Activated effector memory CD4-positive, alpha-beta T cell treated with Interleukin-2 at 50 U/mL for 16 hours (primary cell): ENCODE results near the gene TAPBP.

Experiments
- DNase-seq: peaks from one replicate; pipeline ENCODE4 v3.0.0-alpha.2; 2020

Gene TAPBP

GRCh38 chr6:33318426-33319073 is 4.7 kb upstream of the TAPBP start:
- no peak for DNase-seq

DNA sequence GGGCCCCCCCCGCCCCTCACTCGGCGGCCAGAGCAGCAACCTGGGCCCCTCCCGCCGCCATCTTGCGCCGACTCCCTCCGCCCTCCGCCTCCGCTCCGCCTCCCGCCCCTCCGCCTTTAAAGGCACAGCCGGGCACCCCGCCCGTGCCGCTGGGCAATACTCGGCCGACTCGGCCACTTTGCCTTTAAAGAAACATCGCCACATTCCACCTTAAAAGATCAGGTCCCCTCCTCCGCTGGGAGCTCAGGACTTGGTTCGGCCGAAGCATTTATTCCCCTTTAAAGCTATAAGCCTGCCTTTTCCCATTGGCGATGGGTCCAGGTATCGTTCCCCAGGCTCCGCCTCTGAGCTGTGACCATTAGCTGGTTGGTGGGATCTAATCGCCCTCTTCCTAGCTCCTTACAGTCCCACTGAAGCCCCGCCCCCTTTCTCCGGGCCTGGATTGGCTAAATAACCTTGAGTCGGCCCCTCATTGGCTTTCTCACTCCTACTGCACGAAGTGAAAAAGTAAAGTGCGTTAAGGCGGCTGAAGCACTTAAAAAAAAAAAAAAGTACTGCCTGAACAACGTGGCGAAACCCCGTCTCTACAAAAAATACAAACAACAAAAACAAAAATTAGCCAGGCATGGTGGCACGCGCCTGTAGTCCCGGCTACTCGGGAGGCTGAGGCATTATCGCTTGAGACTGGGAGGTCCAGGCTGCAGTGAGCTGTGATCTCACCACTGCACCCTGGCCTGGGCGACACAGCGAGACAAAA is 4.0 kb upstream of the TAPBP start, which contains the start of gene ZBTB22:
Gene ZBTB22 (minus strand): TSS at position 76 of the 757 bp plus-strand sequence. CDS start 828 bp downstream, outside the sequence.
- peak; percentile 93 for DNase-seq

- DNase-seq, result no peak
Observed at GRCh38 chr6:33317419-33317668, 3.5 kb upstream of the TAPBP start.

DNA sequence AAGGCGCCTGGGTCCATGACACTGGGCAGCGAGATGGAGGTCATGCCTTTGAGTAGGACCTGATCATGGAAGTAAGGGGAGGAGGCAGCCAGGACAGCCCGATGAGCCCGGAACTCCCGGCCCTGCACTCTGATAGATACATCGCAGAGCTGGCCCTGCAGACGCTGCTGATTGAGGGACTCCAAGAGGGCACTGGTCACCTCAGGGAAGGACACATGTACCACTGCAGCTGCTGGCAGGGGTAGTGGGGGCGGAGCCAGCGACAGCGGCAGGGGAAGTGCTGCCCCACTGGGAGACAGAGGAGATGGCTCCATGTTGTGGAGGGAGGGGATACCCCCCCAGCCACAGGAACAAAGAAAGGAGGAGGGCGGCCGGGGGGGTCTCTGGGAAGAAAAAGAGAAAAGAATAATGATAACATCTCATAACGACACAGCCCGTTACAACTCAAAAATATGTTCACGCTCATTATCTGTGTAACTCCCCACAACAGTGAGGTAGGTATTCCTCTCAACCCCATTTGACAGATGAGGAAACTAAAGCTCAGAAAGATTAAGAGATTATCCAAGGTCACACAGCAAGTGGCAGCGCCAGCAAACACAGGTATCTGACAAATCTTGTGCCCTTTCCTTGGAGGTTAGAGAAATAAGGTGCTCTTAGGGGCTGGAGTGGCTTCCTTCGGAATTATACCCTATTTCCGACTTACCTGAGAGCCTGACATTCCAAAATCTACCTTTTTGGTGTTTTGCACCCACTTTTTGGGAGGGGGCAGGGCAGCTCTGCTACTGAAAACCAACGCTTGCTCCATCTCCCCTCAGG is 2.9 kb upstream of the TAPBP start:
- no peak for DNase-seq

- DNase-seq, result no peak
Observed at GRCh38 chr6:33315793-33316602, 2.1 kb upstream of the TAPBP start.

DNA sequence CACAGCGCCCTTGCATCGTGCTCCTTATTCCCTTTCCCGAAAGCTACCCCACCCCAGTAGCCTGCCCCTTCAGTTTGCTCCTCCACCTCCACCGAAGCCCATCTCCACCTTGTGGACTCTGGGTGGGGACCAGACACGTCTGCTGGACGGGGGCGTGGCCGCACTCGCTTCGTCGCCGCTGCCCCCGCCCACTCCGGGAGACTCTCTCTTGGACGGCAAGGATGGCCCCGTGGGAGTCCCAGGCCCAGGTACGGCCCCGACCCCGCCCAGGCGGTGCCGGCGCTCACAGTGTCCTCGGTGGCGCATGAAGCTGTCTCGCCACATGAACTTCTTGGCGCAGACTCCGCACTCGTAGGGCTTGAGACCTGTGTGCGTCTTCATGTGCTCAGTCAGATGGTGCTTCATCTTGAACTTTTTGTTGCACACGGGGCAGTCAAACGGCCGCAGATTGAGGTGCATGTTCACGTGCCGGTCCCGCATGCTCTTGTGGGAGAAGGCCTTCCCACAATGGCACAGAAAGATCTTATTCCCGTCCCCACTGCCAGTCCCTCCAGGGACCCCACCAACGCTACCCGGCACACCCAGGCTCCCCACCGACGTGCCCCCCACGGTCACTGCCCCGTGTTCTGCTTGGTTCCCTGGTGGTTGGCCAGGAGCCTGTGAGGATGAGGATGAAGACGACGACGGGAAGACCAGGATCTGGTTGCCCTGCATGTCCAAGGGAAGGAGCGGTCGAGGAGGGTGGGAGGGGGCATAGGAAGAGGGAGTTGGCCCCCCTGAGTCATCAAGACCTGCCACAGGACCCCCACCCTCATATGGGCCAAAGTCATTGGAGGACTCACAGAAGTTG is 1.3 kb upstream of the TAPBP start:
- no peak for DNase-seq

- peak; percentile 48 for DNase-seq
Observed at GRCh38 chr6:33314515-33314942, 651 bp upstream of the TAPBP start.

DNA sequence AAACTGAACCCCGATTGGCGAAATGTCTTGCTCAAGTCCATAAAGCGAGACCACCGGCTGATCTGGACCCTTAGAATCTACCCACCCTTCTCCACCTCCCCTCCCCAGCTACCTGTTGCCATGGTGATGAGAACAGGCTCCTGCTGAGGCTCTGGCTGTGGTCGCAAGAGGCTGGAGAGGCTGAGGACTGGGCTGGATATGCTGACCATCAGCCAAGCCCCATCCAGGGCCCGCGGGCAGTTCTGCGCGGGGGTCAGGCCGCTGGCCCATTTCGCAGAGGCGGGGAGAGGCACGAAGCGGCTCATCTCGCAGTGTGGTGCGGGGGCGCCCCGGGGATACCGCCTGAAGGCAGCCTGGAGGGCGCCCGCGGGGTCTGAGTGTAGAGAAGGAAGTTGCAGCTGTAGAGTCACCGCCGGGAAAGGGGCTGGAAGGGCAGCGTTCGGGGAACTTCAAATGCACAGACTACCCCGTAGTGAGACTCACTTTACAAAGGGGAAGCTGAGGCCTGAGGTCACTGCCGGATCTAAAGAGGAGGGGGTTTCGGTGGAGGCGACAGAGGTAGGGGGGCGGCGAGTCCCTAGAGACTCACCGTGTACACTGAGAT is 671 bp downstream of the TAPBP start:
- DNase-seq, result peak; percentile 20

- DNase-seq, result peak; percentile 69
Observed at GRCh38 chr6:33312361-33313104, 1.3 kb downstream of the TAPBP start.

DNA sequence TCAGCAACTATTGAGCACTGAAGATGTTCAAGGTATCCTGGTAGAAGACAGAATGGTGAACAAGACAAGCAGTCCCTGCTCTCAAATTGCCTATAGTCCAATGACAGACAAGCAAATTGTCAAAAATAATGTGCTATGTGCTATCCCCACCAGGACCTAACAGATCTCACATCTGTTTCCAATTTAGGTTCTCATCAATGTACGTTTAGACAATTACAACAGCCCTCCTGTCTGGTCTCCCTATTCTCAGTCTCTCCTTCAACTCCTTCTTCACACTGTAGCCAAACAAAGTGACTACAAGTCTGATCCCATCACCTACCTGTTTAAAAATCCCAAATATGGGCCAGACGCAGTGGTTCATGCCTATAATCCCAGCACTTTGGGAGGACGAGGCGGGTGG is 7.5 kb downstream of the TAPBP start:
- DNase-seq, result no peak

DNA sequence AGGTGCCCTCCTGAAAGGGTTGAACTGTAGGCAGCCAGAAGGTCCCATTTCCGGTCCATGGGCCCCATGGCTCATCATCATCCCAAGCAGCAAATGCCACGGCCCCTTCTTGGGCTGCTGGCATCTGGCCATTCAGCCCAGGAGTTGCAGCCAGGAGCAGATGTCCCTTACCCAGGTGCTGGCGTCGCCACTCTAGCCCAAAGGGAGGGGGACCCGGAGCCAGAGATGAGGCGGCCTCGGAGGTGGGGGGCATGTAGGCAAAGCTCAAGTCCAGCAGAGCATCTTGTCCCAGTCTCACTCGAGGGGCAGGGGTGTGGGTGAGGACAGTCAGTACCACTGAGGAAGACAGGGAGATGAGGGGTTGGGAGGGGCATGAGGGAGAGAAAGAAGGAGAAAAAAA is 8.8 kb downstream of the TAPBP start:
- DNase-seq, result no peak

GRCh38 chr6:33304216-33304615 is 9.7 kb downstream of the TAPBP start:
- DNase-seq, result no peak

- DNase-seq, result no peak
Observed at GRCh38 chr6:33301877-33302276, 12.0 kb downstream of the TAPBP start.

- peak; percentile 91 for DNase-seq
Observed at GRCh38 chr6:33299237-33299944, 14.5 kb downstream of the TAPBP start.

DNA sequence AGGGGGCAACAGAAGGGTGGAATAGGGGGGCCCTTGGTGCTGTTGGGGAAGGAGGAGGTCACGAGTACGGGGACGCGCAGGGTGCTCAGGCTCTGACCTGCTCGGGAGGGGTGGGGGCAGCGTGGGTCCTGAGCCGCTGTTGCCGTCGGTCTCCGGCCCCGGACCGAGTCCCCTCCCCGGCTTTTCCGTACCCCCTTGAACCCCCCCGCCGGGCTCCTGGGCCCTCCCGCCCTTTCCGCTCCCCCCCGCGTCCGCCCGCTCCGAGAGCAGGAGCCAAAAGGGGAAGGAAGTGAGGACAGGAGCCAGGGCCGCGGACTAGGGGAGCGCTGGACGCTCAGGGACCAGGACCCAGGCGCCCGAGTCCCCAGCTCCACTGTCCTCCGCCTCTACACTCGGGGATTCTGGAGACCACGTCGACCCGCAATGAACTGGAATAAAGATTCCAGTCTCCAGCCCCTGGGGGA is 15.1 kb downstream of the TAPBP start, which contains the start of gene RGL2:
Gene RGL2 (minus strand): TSS at position 170 of the 464 bp plus-strand sequence. CDS start 332 bp downstream, outside the sequence.
- peak; percentile 62 for DNase-seq

DNA sequence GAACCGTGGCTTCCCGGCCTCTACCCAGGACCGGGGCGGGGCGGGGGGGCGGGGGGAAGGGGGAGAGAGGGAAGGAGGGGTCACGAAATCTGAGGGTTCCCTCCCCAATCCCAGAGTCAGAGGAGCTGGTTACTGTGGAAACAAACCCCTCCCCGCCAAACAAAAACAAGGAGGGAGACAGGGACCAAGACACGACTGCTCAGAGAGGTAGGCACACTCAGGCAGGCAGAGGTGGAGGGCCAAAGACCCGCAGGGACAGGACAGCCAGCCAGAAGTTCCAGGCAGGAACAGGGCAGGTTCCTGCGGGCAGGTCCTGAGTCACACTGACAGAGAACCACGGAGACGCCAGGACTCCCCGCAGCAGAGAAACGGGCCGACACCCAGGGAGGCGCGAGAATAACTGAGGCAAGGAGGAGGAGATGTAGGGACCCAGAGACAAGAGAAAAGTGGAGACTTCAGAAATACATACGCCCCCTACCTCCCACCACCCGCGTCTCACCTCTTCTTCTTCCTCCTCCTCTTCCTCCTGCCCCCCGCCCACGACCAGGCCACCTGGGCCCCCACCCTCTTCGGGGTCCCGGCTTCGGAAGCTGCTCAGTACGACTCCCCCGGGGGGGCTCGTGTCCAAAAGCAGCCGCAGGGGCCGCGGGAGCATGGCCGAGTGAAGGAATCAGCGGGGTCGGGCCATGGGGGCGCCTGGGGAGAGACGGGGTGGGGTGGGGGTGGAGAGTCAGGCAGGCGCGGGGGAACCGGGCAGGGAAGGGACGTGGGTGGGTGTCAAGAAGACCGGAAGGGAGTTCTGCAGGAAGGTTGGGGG is 15.7 kb downstream of the TAPBP start:
- DNase-seq, result peak; percentile 31

- DNase-seq, result no peak
Observed at GRCh38 chr6:33297406-33297955, 16.4 kb downstream of the TAPBP start.

DNA sequence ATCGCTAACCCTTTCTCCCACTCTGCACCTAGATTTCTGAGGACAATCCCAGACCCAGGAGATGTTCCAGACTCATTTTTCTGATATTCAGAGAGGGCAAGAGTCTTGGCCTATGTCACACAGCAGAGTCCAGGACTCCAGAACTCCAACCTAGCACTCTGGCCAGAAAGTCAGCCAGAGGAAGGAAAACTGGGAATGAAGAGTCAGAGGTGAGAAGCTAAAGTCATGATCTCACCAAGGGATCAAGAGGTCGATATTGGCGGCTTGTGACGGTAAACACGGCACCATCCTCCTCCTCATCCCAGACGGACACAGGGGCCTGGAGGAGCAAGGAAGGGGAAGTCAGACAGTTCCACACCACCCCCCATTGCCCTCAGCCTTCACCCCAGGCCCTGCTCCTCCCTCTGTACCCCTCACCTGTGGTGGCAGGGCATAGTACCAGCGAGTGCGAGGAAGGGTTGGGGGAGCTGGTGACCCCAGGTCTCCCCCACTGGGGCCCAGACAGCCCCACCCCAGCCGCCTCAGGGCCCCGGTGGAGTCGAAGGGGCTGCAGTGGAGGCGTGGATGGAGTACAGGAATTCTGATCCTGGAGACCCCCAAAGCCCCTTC is 17.0 kb downstream of the TAPBP start:
- no peak for DNase-seq
